Measurements from ENCODE around the gene SNAP25. TPM values are rescaled to one million over a fixed set of nuclear protein-coding genes. Genes with fewer than 3 reads are reported as not detected.

The SNAP25 gene
- total RNA-seq, 1 experiment from 2014 or later: not detected

GRCh38 chr20:10200330-10200729 is 18.3 kb upstream of the SNAP25 start:
- no peak overlapping the region for H3K4me3 ChIP-seq (ENCODE audit: low read length)
- no peak overlapping the region for H3K9ac ChIP-seq (ENCODE audit: low read length)
- no peaks in the 10 kb centered on the region for H3K27me3 ChIP-seq (ENCODE audit: low read length)
- H3K79me2 ChIP-seq (ENCODE audit: low read length): no peaks in the 10 kb centered on the region
- DNase-seq: no peak
- H3K4me1 ChIP-seq (ENCODE audit: low read length): no peaks in the 10 kb centered on the region
- H3K27ac ChIP-seq (ENCODE audit: low read length): no peak overlapping the region
- H3K36me3 ChIP-seq (ENCODE audit: insufficient read depth, low read length): no peaks in the 10 kb centered on the region
- no peak overlapping the region for H2AFZ ChIP-seq (ENCODE audit: low read length)
- H3K9me3 ChIP-seq (ENCODE audit: low read length): no peaks in the 10 kb centered on the region
- no peaks in the 10 kb centered on the region for H4K20me1 ChIP-seq (ENCODE audit: insufficient read depth, low read depth, low read length)
- H3K9me2 ChIP-seq (replicated peaks; ENCODE audit: insufficient read depth, low read length): no peaks in the 10 kb centered on the region
- no peak overlapping the region for H3K4me2 ChIP-seq (ENCODE audit: low read depth, low read length, poor library complexity, severe bottlenecking)

GRCh38 chr20:10201321-10201870 is 17.2 kb upstream of the SNAP25 start:
- no peaks in the 10 kb centered on the region for H3K9me2 ChIP-seq (replicated peaks; ENCODE audit: insufficient read depth, low read length)
- no peak overlapping the region for H3K4me3 ChIP-seq (ENCODE audit: low read length)
- H3K27me3 ChIP-seq (ENCODE audit: low read length): no peaks in the 10 kb centered on the region
- no peaks in the 10 kb centered on the region for H3K9me3 ChIP-seq (ENCODE audit: low read length)
- H3K4me1 ChIP-seq (ENCODE audit: low read length): no peaks in the 10 kb centered on the region
- H2AFZ ChIP-seq (ENCODE audit: low read length): no peak overlapping the region
- no peak overlapping the region for H3K9ac ChIP-seq (ENCODE audit: low read length)
- no peak overlapping the region for H3K4me2 ChIP-seq (ENCODE audit: low read depth, low read length, poor library complexity, severe bottlenecking)
- no peak for DNase-seq
- no peaks in the 10 kb centered on the region for H4K20me1 ChIP-seq (ENCODE audit: insufficient read depth, low read depth, low read length)
- H3K79me2 ChIP-seq (ENCODE audit: low read length): no peaks in the 10 kb centered on the region
- H3K27ac ChIP-seq (ENCODE audit: low read length): no peak overlapping the region
- no peaks in the 10 kb centered on the region for H3K36me3 ChIP-seq (ENCODE audit: insufficient read depth, low read length)

DNA sequence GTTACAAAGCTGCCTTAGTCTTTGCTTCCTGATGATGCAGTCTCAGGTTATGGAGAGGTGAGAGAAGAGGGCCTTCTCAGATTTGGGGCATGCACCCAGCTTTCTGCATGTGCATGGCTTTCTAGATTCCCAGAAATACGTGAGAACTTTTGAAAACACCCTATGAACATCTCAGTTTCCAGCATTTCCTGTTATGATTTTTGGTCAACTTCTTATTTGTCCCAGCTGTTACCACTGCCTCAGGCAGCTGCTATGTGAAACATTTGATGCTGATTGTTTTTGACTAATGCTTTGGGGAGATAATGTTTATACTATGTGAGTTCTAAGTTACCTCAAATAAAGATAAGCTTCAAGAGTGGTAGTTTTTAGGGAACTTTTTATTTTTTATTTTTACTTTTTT is 9.5 kb upstream of the SNAP25 start:
- Histone ChIP-seq H3K79me2 (ENCODE audit: low read length) (no peaks in the 10 kb centered on the region), H3K36me3 (ENCODE audit: insufficient read depth, low read length) (no peaks in the 10 kb centered on the region), H3K4me2 (ENCODE audit: low read depth, low read length, poor library complexity, severe bottlenecking) (no peak overlapping the region), H3K27me3 (ENCODE audit: low read length) (no peaks in the 10 kb centered on the region), H2AFZ (ENCODE audit: low read length) (no peak overlapping the region), H3K4me1 (ENCODE audit: low read length) (no peaks in the 10 kb centered on the region), H3K9me2 (replicated peaks; ENCODE audit: insufficient read depth, low read length) (no peaks in the 10 kb centered on the region; the same call in 1 of the 2 replicates), H3K4me3 (ENCODE audit: low read length) (no peak overlapping the region), H3K27ac (ENCODE audit: low read length) (no peak overlapping the region), H3K9ac (ENCODE audit: low read length) (no peak overlapping the region), H3K9me3 (ENCODE audit: low read length) (no peaks in the 10 kb centered on the region), H4K20me1 (ENCODE audit: insufficient read depth, low read depth, low read length) (no peaks in the 10 kb centered on the region)
- no peak for DNase-seq

DNA sequence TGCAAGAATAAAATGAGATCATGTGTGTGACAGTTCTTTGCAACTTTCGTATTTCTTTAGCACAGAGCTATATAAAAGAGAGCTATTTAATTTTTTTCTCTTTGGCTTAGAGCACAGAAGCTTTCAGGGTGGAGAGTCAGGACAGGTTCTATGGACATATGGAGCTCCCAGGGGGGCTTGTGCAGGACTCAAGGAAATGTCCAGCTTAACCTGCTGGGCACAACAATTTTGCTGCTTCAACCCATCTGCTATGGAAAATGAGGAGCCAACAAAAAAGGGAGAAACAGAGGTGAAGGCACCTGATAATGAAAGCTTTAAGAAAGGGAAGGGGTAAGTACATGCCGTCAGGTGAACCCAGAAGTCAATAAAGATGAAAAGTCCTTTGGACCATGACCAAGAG is 5.1 kb upstream of the SNAP25 start:
- no peak overlapping the region for H2AFZ ChIP-seq (ENCODE audit: low read length)
- no peak overlapping the region for H3K9ac ChIP-seq (ENCODE audit: low read length)
- H4K20me1 ChIP-seq (ENCODE audit: insufficient read depth, low read depth, low read length): no peaks in the 10 kb centered on the region
- no peaks in the 10 kb centered on the region for H3K36me3 ChIP-seq (ENCODE audit: insufficient read depth, low read length)
- no peaks in the 10 kb centered on the region for H3K79me2 ChIP-seq (ENCODE audit: low read length)
- H3K4me3 ChIP-seq (ENCODE audit: low read length): no peak overlapping the region
- no peaks in the 10 kb centered on the region for H3K27me3 ChIP-seq (ENCODE audit: low read length)
- H3K27ac ChIP-seq (ENCODE audit: low read length): no peak overlapping the region
- DNase-seq: no peak
- no peak overlapping the region for H3K4me2 ChIP-seq (ENCODE audit: low read depth, low read length, poor library complexity, severe bottlenecking)
- H3K4me1 ChIP-seq (ENCODE audit: low read length): no peaks in the 10 kb centered on the region
- no peaks in the 10 kb centered on the region for H3K9me3 ChIP-seq (ENCODE audit: low read length)
- H3K9me2 ChIP-seq (replicated peaks; ENCODE audit: insufficient read depth, low read length): no peaks in the 10 kb centered on the region

DNA sequence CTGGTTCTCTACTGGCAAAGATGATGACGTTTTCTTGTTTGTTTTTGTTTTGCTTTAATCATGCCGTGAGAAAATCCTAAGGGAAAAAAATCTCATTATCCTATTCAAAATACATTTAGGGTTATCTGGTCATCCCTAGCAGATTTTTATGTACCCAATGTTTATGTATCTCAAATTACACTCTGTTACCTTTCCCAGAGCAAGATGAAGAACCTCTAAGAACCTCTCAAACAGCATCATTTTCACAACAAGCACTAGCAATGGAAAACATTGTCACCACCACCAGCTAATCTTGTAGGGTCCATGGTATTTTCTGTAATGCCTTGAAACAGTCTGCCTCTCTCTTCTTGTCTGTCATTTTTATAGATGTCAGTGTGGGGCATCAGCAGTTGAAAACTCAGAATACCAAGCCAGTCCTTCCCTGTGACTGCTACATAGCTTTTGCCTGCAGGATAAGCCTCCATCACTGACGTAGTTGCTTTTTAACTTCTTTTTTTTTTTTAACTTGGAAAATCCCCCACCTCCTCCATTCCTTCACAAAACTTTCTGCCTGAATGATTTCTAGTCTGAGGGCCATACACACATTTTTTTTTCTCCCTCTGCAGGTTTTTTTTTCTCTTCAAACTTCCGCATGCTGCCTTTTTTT is 2.4 kb upstream of the SNAP25 start:
- no peak overlapping the region for H2AFZ ChIP-seq (ENCODE audit: low read length)
- H3K79me2 ChIP-seq (ENCODE audit: low read length): no peaks in the 10 kb centered on the region
- no peak for DNase-seq
- no peaks in the 10 kb centered on the region for H3K9me3 ChIP-seq (ENCODE audit: low read length)
- no peak overlapping the region for H3K27ac ChIP-seq (ENCODE audit: low read length)
- no peaks in the 10 kb centered on the region for H3K36me3 ChIP-seq (ENCODE audit: insufficient read depth, low read length)
- no peak overlapping the region for H3K9ac ChIP-seq (ENCODE audit: low read length)
- H4K20me1 ChIP-seq (ENCODE audit: insufficient read depth, low read depth, low read length): no peaks in the 10 kb centered on the region
- H3K4me2 ChIP-seq (ENCODE audit: low read depth, low read length, poor library complexity, severe bottlenecking): no peak overlapping the region
- H3K4me3 ChIP-seq (ENCODE audit: low read length): no peak overlapping the region
- no peaks in the 10 kb centered on the region for H3K27me3 ChIP-seq (ENCODE audit: low read length)
- no peaks in the 10 kb centered on the region for H3K4me1 ChIP-seq (ENCODE audit: low read length)
- no peaks in the 10 kb centered on the region for H3K9me2 ChIP-seq (replicated peaks; ENCODE audit: insufficient read depth, low read length)

GRCh38 chr20:10217721-10218410 is 764 bp upstream of the SNAP25 start:
- H4K20me1 ChIP-seq (ENCODE audit: insufficient read depth, low read depth, low read length): no peaks in the 10 kb centered on the region
- no peak overlapping the region for H3K4me3 ChIP-seq (ENCODE audit: low read length)
- no peak overlapping the region for H2AFZ ChIP-seq (ENCODE audit: low read length)
- no peak overlapping the region for H3K9ac ChIP-seq (ENCODE audit: low read length)
- no peaks in the 10 kb centered on the region for H3K27me3 ChIP-seq (ENCODE audit: low read length)
- no peaks in the 10 kb centered on the region for H3K9me3 ChIP-seq (ENCODE audit: low read length)
- no peaks in the 10 kb centered on the region for H3K9me2 ChIP-seq (replicated peaks; ENCODE audit: insufficient read depth, low read length)
- no peaks in the 10 kb centered on the region for H3K79me2 ChIP-seq (ENCODE audit: low read length)
- no peak for DNase-seq
- no peak overlapping the region for H3K4me2 ChIP-seq (ENCODE audit: low read depth, low read length, poor library complexity, severe bottlenecking)
- H3K36me3 ChIP-seq (ENCODE audit: insufficient read depth, low read length): no peaks in the 10 kb centered on the region
- H3K27ac ChIP-seq (ENCODE audit: low read length): no peak overlapping the region
- H3K4me1 ChIP-seq (ENCODE audit: low read length): no peaks in the 10 kb centered on the region

- Histone ChIP-seq H3K4me2 (ENCODE audit: low read depth, low read length, poor library complexity, severe bottlenecking) (no peak overlapping the region), H3K9ac (ENCODE audit: low read length) (no peak overlapping the region)
These were observed 792 bp downstream of the SNAP25 start for GRCh38 chr20:10219452-10219791.

GRCh38 chr20:10219993-10220750 is 1.5 kb downstream of the SNAP25 start:
- H3K4me2 ChIP-seq (ENCODE audit: low read depth, low read length, poor library complexity, severe bottlenecking): no peak overlapping the region
- H3K4me3 ChIP-seq (ENCODE audit: low read length): no peak overlapping the region

More at GRCh38 chr20:10219452-10219791, 792 bp downstream of the SNAP25 start:
- H3K27ac ChIP-seq (ENCODE audit: low read length): no peak overlapping the region
- no peaks in the 10 kb centered on the region for H3K4me1 ChIP-seq (ENCODE audit: low read length)
- no peaks in the 10 kb centered on the region for H3K9me3 ChIP-seq (ENCODE audit: low read length)
- no peaks in the 10 kb centered on the region for H4K20me1 ChIP-seq (ENCODE audit: insufficient read depth, low read depth, low read length)
- H2AFZ ChIP-seq (ENCODE audit: low read length): no peak overlapping the region
- no peaks in the 10 kb centered on the region for H3K9me2 ChIP-seq (replicated peaks; ENCODE audit: insufficient read depth, low read length)
- peak; percentile 68 for DNase-seq
- no peaks in the 10 kb centered on the region for H3K36me3 ChIP-seq (ENCODE audit: insufficient read depth, low read length)
- H3K4me3 ChIP-seq (ENCODE audit: low read length): no peak overlapping the region
- no peaks in the 10 kb centered on the region for H3K27me3 ChIP-seq (ENCODE audit: low read length)
- H3K79me2 ChIP-seq (ENCODE audit: low read length): no peaks in the 10 kb centered on the region

More at GRCh38 chr20:10219993-10220750, 1.5 kb downstream of the SNAP25 start:
- no peak for DNase-seq
- H3K79me2 ChIP-seq (ENCODE audit: low read length): no peaks in the 10 kb centered on the region
- H3K9me3 ChIP-seq (ENCODE audit: low read length): no peaks in the 10 kb centered on the region
- no peaks in the 10 kb centered on the region for H3K4me1 ChIP-seq (ENCODE audit: low read length)
- H3K9me2 ChIP-seq (replicated peaks; ENCODE audit: insufficient read depth, low read length): no peaks in the 10 kb centered on the region
- H3K36me3 ChIP-seq (ENCODE audit: insufficient read depth, low read length): no peaks in the 10 kb centered on the region
- H3K27me3 ChIP-seq (ENCODE audit: low read length): no peaks in the 10 kb centered on the region
- no peak overlapping the region for H3K9ac ChIP-seq (ENCODE audit: low read length)
- no peak overlapping the region for H3K27ac ChIP-seq (ENCODE audit: low read length)
- H4K20me1 ChIP-seq (ENCODE audit: insufficient read depth, low read depth, low read length): no peaks in the 10 kb centered on the region
- no peak overlapping the region for H2AFZ ChIP-seq (ENCODE audit: low read length)
